Measurements from ENCODE around the gene GPBP1L1.

GRCh38 chr1:45654540-45655280, 31.6 kb downstream of the GPBP1L1 start:
- TF ChIP-seq ZNF266 (tag by site-specific recombination; IDR thresholded peaks at IDR 0.05; ENCODE audit: low read depth): no peak
- TF ChIP-seq ZNF18 (tag by site-specific recombination; IDR thresholded peaks at IDR 0.05): no peak
- no peak for TF ChIP-seq ZNF521 (tag by site-specific recombination; IDR thresholded peaks at IDR 0.05)
- TF ChIP-seq CTCF (tag by site-specific recombination; IDR thresholded peaks at IDR 0.05): no peak
- TF ChIP-seq GFI1B (tag by site-specific recombination; IDR thresholded peaks at IDR 0.05): no peak
- no peak for TF ChIP-seq ZNF132 (tag by site-specific recombination; IDR thresholded peaks at IDR 0.05; ENCODE audit: borderline replicate concordance)
- no peak for TF ChIP-seq SP7 (tag by site-specific recombination; IDR thresholded peaks at IDR 0.05)
- TF ChIP-seq ZNF791 (tag by site-specific recombination; IDR thresholded peaks at IDR 0.05): no peak
- TF ChIP-seq ZNF501 (tag by site-specific recombination; IDR thresholded peaks at IDR 0.05): no peak
- no peak for TF ChIP-seq REST (tag by site-specific recombination; IDR thresholded peaks at IDR 0.05)
- no peak for TF ChIP-seq TCF7L2 (IDR thresholded peaks at IDR 0.05; ENCODE audit: borderline replicate concordance, low read depth, low read length)
- no peak for TF ChIP-seq ZNF48 (tag by site-specific recombination; IDR thresholded peaks at IDR 0.05)
- no peak for TF ChIP-seq ZNF704 (tag by site-specific recombination; IDR thresholded peaks at IDR 0.05)

All from HEK293 (cell line).